Fibroblast of skin of abdomen (primary cell): ENCODE data around the gene STK38.
"Not testable (repeated sequence)": the region's sequence is repeated elsewhere in the genome, so short reads cannot be mapped to it uniquely, and the experiment has no call there.

Source experiments
- DNase-seq: peaks from one replicate; pipeline ENCODE4 v3.0.0-alpha.2; 2013

The STK38 gene

GRCh38 chr6:36484736-36485135 is 62.5 kb downstream of the STK38 start:
- no peak for DNase-seq

- DNase-seq, result not testable (repeated sequence)
These were observed 64.0 kb downstream of the STK38 start for GRCh38 chr6:36483326-36483725.

- DNase-seq, result no peak
These were observed 68.0 kb downstream of the STK38 start for GRCh38 chr6:36479256-36479655.

GRCh38 chr6:36478051-36478526 is 69.2 kb downstream of the STK38 start:
- no peak for DNase-seq

- DNase-seq, result no peak
These were observed 77.3 kb downstream of the STK38 start for GRCh38 chr6:36469946-36470345.

GRCh38 chr6:36469148-36469661 is 78.1 kb downstream of the STK38 start:
- no peak for DNase-seq

- DNase-seq, result no peak
These were observed 79.7 kb downstream of the STK38 start for GRCh38 chr6:36467625-36468024.

GRCh38 chr6:36464233-36464632 is 83.0 kb downstream of the STK38 start:
- no peak for DNase-seq

- DNase-seq, result peak; percentile 47
These were observed 83.6 kb downstream of the STK38 start for GRCh38 chr6:36463676-36464075.

GRCh38 chr6:36461646-36462045 is 85.6 kb downstream of the STK38 start:
- no peak for DNase-seq

GRCh38 chr6:36460916-36461315 is 86.4 kb downstream of the STK38 start:
- DNase-seq, result no peak

- DNase-seq, result no peak
These were observed 87.8 kb downstream of the STK38 start for GRCh38 chr6:36459501-36459900.

- DNase-seq, result no peak
These were observed 91.7 kb downstream of the STK38 start for GRCh38 chr6:36455486-36456027.

- not testable (repeated sequence) for DNase-seq
These were observed 94.4 kb downstream of the STK38 start for GRCh38 chr6:36452897-36453296.

- DNase-seq, result not testable (repeated sequence)
These were observed 98.1 kb downstream of the STK38 start for GRCh38 chr6:36449173-36449572.

- no peak for DNase-seq
These were observed 101.7 kb downstream of the STK38 start for GRCh38 chr6:36445621-36446020.

GRCh38 chr6:36444470-36444869 is 102.8 kb downstream of the STK38 start:
- DNase-seq, result peak; percentile 77
